GM12892 (cell line): ENCODE results near the gene PSENEN.

Experiments used
- POLR2A ChIP-seq: IDR thresholded peaks from 2 replicates; pipeline ENCODE4 v1.6.1; 2011; ENCODE audit warnings: low read depth, low read length, control low read depth
- POLR2AphosphoS5 ChIP-seq: IDR thresholded peaks from 2 replicates; pipeline ENCODE4 v1.6.1; 2011; ENCODE audit warnings: low read depth, low read length, control low read depth

GRCh38 chr19:35723671-35724070, 21.8 kb upstream of the PSENEN start:
- TF ChIP-seq POLR2AphosphoS5: no peak
- no peak for TF ChIP-seq POLR2A
